Endothelial cell of umbilical vein (primary cell): Measurements from ENCODE around the gene LRRC72. TPM values are rescaled to one million over a fixed set of nuclear protein-coding genes. Genes with fewer than 3 reads are reported as not detected.

Experiments used
- BruUV-seq: library from RNA; stranded (reverse); fragments of 400-500 nt; replicated peaks from 2 replicates; lab custom pipeline; 2021; lab: Mats Ljungman, UMichigan
- CTCF ChIA-PET: fragments of 300-600, 350-600 bp; sonication (Branson Sonifier 250); formaldehyde crosslinking; loops from one replicate; lab custom pipeline; 2021; ENCODE audit warnings: antibody characterized with exemption, inconsistent platforms; lab: Charles Lee
- POLR2A ChIA-PET: fragments of 300-600, 350-600 bp; sonication (Branson Sonifier 250); formaldehyde crosslinking; loops from one replicate; lab custom pipeline; 2021; ENCODE audit warnings: antibody characterized with exemption, inconsistent platforms; lab: Charles Lee
- DNase-seq: peaks from one replicate; pipeline ENCODE4 v3.0.0-alpha.2; 2011; ENCODE audit warnings: low read depth, low spot score
- FAIRE-seq: peaks from 2 replicates; lab custom pipeline; 2011; peaks lifted over from hg19 to GRCh38; lab: Jason Lieb, UNC
- H2AFZ ChIP-seq: 2 replicates; pipeline ENCODE4 v1.6.0; 2012; ENCODE audit warnings: low read depth, low read length, control low read depth, inconsistent platforms
- H3K27ac ChIP-seq: 2 replicates; pipeline ENCODE4 v1.5.1; 2011; ENCODE audit warnings: low read depth, mild to moderate bottlenecking, control low read depth, low read length, moderate library complexity; ENCODE audit not compliant: insufficient read depth
- H3K27me3 ChIP-seq, 2 experiments: 2 replicates each; pipeline versions ENCODE4 v1.6.0 to v1.6.1; 2011; ENCODE audit warnings: low read length in 2 of 2, mixed read lengths in 1 of 2; ENCODE audit not compliant: control insufficient read depth in 2 of 2, insufficient read depth in 2 of 2
- H3K36me3 ChIP-seq, 2 experiments: 2 replicates in 1 of 2; 3 replicates in 1 of 2; pipeline ENCODE4 v1.5.1; 2011; ENCODE audit warnings: low read length in 2 of 2, mild to moderate bottlenecking in 1 of 2, moderate library complexity in 1 of 2; ENCODE audit not compliant: control insufficient read depth in 2 of 2, insufficient read depth in 2 of 2; ENCODE audit errors: extremely low read depth in 1 of 2
- H3K4me1 ChIP-seq: 3 replicates; pipeline ENCODE4 v1.5.1; 2011; ENCODE audit warnings: mild to moderate bottlenecking, low read length; ENCODE audit not compliant: control insufficient read depth, insufficient read depth; ENCODE audit errors: extremely low read depth
- H3K4me2 ChIP-seq: 2 replicates; pipeline ENCODE4 v1.6.1; 2011; ENCODE audit warnings: low read length, control low read depth, mixed read lengths; ENCODE audit not compliant: insufficient read depth
- H3K4me3 ChIP-seq, 3 experiments: fragments of 200-600 bp in 1 of 3; sonication (generic), shearing (Covaris generic) in 1 of 3; replicated peaks in 1 of 3; 2 replicates each; pipeline ENCODE4 v1.5.1; 2011 to 2016; ENCODE audit warnings: control low read depth in 3 of 3, low read length in 3 of 3, mild to moderate bottlenecking in 2 of 3, inconsistent platforms in 1 of 3, low read depth in 1 of 3, moderate library complexity in 1 of 3; ENCODE audit not compliant: insufficient read depth in 1 of 3
- H3K79me2 ChIP-seq: 2 replicates; pipeline ENCODE4 v1.6.0; 2012; ENCODE audit warnings: low read length, inconsistent platforms; ENCODE audit not compliant: control insufficient read depth, insufficient read depth
- H3K9ac ChIP-seq: replicated peaks from 2 replicates; pipeline ENCODE3; 2011; ENCODE audit warnings: low read length, control low read depth; ENCODE audit not compliant: insufficient read depth; ENCODE audit errors: extremely low read depth
- H3K9me1 ChIP-seq: replicated peaks from 3 replicates; pipeline ENCODE4 v1.6.0; 2011; ENCODE audit warnings: mild to moderate bottlenecking, low read length; ENCODE audit not compliant: control insufficient read depth, insufficient read depth; ENCODE audit errors: extremely low read depth
- H3K9me3 ChIP-seq: replicated peaks from 2 replicates; pipeline ENCODE4 v1.5.1; 2012; ENCODE audit warnings: low read length, inconsistent platforms; ENCODE audit not compliant: control insufficient read depth, insufficient read depth
- H4K20me1 ChIP-seq: replicated peaks from 2 replicates; pipeline ENCODE3; 2011; ENCODE audit warnings: mild to moderate bottlenecking, low read length; ENCODE audit not compliant: control insufficient read depth, insufficient read depth; ENCODE audit errors: extremely low read depth
- EZH2 ChIP-seq: IDR thresholded peaks from 2 replicates; pipeline ENCODE4 v1.6.1; 2012; ENCODE audit warnings: borderline replicate concordance, low read depth, mild to moderate bottlenecking, moderate library complexity, low read length, inconsistent platforms; ENCODE audit not compliant: severe bottlenecking
- FOS ChIP-seq: IDR thresholded peaks from 2 replicates; pipeline ENCODE4 v1.6.1; 2011; ENCODE audit warnings: mild to moderate bottlenecking, low read length, moderate library complexity, borderline replicate concordance; ENCODE audit not compliant: insufficient read depth
- GATA2 ChIP-seq: IDR thresholded peaks from 2 replicates; pipeline ENCODE4 v1.7.0; 2011; ENCODE audit warnings: low read depth, mild to moderate bottlenecking, moderate library complexity, mixed read lengths, low read length; ENCODE audit not compliant: insufficient read length, insufficient read depth
- JUN ChIP-seq: IDR thresholded peaks from 2 replicates; pipeline ENCODE4 v1.6.1; 2011; ENCODE audit warnings: borderline replicate concordance, low read depth; ENCODE audit not compliant: insufficient read length, insufficient read depth
- MYC ChIP-seq: IDR thresholded peaks from one replicate; pipeline ENCODE4 v1.6.1; 2011; ENCODE audit warnings: mild to moderate bottlenecking, low read depth, low read length
- POLR2A ChIP-seq: IDR thresholded peaks from 2 replicates; pipeline ENCODE4 v1.6.1; 2012; ENCODE audit warnings: low read depth, mild to moderate bottlenecking, control low read depth, low read length
- POLR2AphosphoS5 ChIP-seq: IDR thresholded peaks from 2 replicates; pipeline ENCODE4 v1.6.1; 2012; ENCODE audit warnings: low read depth, mild to moderate bottlenecking, control low read depth, low read length, moderate library complexity; ENCODE audit not compliant: insufficient read depth
- dilution Hi-C: fragments of 300-500 bp; cut with MboI; formaldehyde crosslinking; loops from one replicate; pipeline ENCODE4 v1.15.0; 2019; ENCODE audit warnings: low sequenced_read_pairs; ENCODE audit not compliant: extremely low pct_ligation_motif_present
- intact Hi-C: fragments of 100-400 bp; cut with micrococcal nuclease; formaldehyde crosslinking; loops from one replicate; pipeline ENCODE4 v1.10.0; 2022
- polyA plus RNA-seq, 4 experiments: library from polyadenylated mRNA; depleted of rRNA in 3 of 4; stranded (reverse) in 3 of 4; unstranded in 1 of 4; fragments of >200 nt; gene quantifications; 2 replicates each; pipeline versions ENCODE4 v1.2.1 to v1.2.3, GENCODE V29; 2011 to 2012; ENCODE audit warnings: missing spikeins in 1 of 4
- total RNA-seq: library from RNA; stranded (reverse); gene quantifications from 2 replicates; pipeline ENCODE4 v1.2.3, GENCODE V29; 2021
- TF ChIP-seq, protein P1 (sequence below), 2 donors: IDR thresholded peaks; 1 replicate in 1 of 2; 2 replicates in 1 of 2; pipeline ENCODE4 v1.5.1; 2011; ENCODE audit warnings: low read length in 2 of 2, mild to moderate bottlenecking in 2 of 2, moderate library complexity in 2 of 2, control low read depth in 1 of 2, inconsistent platforms in 1 of 2, low read depth in 1 of 2; ENCODE audit not compliant: insufficient read depth in 1 of 2; ENCODE audit errors: extremely low read depth in 1 of 2
- TF ChIP-seq, protein P2 (sequence below): IDR thresholded peaks from 2 replicates; pipeline ENCODE4 v1.6.1; 2011; ENCODE audit not compliant: insufficient read depth, insufficient read length

LRRC72 gene
- total and polyA plus RNA-seq, 2 donors (not counting 3 experiments of a cell fraction or from before 2014, with no cell fraction given): not detected

DNA sequence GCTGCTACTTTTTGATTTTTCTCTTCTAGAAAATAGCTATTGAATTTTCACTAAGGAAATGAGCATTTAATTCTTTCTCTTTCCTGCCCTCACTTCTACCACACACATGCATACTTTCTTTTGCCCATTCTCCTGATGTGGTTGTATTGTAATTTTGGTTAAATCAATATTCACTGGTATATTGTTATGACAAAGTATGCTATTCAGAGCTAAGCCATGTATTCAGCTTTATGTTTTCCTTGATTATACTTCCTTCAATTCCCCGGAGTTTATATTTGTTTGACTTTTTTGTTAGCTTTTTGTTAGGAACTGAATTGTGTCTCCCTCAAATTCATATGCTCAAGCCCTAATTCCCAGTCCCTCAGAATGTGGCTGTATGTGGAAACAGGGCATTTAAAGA, 24.0 kb downstream of the LRRC72 start:
- FAIRE-seq: no peak

More for the DNA sequence above, 24.0 kb downstream of the LRRC72 start:
- Histone ChIP-seq H3K4me2 (no peak overlapping the region), H3K9me3 (no peaks in the 10 kb centered on the region), H3K4me3 (no peak overlapping the region), H2AFZ (no peak overlapping the region), H4K20me1 (no peaks in the 10 kb centered on the region), H3K9me1 (no peaks in the 10 kb centered on the region), H3K36me3 (no peaks in the 10 kb centered on the region), H3K9ac (no peak overlapping the region), H3K4me1 (no peaks in the 10 kb centered on the region), H3K27me3 (no peaks in the 10 kb centered on the region), H3K79me2 (no peaks in the 10 kb centered on the region), H3K27ac (no peak overlapping the region)
- BruUV-seq: no TSS peak
- ChIA-PET POLR2A (no interaction called here), CTCF (interaction anchor here (1.2 to 8.6 kb wide), 5 partner anchors 9 to 452 kb away, joined by 3 to 85 read pairs (median 5); no protein-coding TSS in a partner anchor)
- intact Hi-C loops: no loop called here
- no peak for DNase-seq
- dilution Hi-C loops: no loop called here
- TF ChIP-seq EZH2 (no peak), FOS (no peak), GATA2 (no peak), POLR2A (no peak), JUN (no peak), POLR2AphosphoS5 (no peak), MYC (no peak)
- TF ChIP-seq, protein P1, sequence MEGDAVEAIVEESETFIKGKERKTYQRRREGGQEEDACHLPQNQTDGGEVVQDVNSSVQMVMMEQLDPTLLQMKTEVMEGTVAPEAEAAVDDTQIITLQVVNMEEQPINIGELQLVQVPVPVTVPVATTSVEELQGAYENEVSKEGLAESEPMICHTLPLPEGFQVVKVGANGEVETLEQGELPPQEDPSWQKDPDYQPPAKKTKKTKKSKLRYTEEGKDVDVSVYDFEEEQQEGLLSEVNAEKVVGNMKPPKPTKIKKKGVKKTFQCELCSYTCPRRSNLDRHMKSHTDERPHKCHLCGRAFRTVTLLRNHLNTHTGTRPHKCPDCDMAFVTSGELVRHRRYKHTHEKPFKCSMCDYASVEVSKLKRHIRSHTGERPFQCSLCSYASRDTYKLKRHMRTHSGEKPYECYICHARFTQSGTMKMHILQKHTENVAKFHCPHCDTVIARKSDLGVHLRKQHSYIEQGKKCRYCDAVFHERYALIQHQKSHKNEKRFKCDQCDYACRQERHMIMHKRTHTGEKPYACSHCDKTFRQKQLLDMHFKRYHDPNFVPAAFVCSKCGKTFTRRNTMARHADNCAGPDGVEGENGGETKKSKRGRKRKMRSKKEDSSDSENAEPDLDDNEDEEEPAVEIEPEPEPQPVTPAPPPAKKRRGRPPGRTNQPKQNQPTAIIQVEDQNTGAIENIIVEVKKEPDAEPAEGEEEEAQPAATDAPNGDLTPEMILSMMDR (IDR thresholded peaks at IDR 0.05; ENCODE audit: extremely low read depth in 1 of 2, insufficient read depth in 1 of 2, low read depth in 1 of 2, low read length in 2 of 2): no peak
- TF ChIP-seq, protein P2, sequence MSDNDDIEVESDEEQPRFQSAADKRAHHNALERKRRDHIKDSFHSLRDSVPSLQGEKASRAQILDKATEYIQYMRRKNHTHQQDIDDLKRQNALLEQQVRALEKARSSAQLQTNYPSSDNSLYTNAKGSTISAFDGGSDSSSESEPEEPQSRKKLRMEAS: no peak
